GM21360 (cell line): ENCODE results near the gene GBP7.

Source experiments
- ATAC-seq: cut with Tn5 transposase; IDR thresholded peaks from one replicate; pipeline ENCODE4 v1.9.1; 2021; ENCODE audit warnings: mild to moderate bottlenecking, moderate library complexity; ENCODE audit not compliant: unreplicated experiment

The GBP7 gene

DNA sequence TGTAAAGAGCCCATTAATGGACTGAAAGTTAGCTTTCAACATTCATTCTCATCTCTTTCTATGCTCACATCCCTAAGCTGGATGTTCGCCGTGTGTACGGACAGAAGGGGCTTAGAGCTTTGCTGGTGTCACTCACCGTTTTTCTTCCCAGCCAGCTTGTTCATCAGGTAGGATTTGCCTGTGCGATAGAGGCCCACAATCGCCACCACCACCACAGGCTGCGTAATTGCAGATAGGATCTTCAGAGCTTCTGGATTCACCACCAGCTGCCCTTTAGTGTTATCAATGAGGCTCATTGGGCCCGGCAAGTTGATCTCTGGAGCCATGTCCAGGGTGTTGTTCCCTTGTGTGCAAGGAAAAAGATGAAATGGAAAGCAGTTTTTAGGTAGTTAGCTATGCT is 54.2 kb downstream of the GBP7 start:
- ATAC-seq: no peak

GRCh38 chr1:89114662-89115061 is 61.1 kb downstream of the GBP7 start:
- ATAC-seq: no peak

- ATAC-seq: no peak
These were observed 62.8 kb downstream of the GBP7 start for GRCh38 chr1:89112871-89113613.

DNA sequence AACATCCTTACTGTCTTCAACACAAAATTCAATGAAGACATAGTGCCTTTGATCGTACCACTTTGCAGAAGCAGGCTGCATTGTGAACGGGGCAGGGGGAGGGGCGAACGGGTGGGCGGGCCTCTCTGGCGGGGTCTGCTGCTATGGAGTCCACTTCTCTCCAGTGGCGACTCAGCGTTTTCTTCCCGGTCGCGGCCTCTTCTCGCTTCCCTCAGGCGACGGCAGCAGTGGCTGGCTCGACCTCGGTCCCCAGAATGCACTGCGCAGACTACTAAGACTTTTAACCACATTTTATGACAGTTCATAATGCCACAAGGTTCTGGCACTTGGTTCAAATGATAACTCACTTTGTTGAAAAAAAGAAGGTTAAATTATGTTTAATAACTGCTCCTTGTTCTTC is 71.1 kb downstream of the GBP7 start:
- ATAC-seq: no peak

DNA sequence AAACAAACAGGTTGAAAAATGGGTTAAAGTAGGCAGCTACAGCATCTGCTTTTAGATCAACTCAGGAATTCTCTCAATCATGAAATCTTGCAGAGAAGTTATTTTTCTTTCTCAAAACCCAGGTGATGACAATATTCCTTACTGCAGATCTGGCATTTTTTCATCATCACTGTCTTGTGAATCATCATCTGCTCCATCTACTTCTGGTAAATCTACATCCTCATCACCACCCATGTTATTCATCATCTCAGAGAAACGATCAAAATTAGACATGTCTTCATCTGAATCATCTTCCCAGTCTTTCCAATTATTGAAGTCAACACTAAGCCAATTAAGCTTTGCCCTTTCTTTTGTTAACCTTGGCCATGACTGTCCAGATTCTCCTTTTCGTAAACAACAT is 71.7 kb downstream of the GBP7 start:
- no peak for ATAC-seq

DNA sequence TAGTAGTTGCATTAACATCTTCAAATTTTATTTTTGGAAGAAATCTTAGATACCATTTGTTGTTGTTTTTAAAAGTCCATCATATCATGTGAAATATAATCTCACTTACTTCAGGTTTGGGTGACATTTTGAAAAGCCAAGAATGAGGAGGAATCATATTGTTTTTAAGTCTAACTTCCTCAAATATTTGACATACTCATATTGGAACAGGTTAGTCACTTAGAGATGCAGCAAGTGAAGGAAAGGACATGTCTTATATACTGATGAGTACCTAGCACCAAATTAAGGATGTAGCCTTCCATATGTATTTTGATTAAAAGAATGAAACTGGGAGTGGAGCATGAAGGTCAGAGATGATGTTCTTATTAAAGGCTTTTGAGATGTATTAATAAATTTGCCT is 73.8 kb downstream of the GBP7 start:
- ATAC-seq: no peak

DNA sequence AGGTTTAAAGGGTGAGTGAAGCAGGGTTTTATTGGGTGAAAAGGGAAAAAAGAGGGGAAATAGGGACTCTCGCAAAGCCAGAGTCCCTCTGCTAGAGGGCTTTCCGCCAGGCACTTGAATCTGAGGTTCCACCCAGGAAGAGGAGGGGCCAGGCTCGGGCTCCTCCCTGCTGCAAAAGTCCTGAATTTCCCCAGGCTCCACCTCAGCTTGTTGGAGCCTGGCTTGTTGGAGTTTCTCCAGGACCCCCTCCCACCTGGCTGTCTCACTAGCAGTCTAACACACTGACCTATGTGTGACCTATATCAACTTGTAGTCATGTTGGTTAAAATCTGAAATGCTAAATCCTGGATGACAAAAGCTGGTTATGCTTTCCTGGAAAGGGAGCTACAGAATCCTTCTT is 75.4 kb downstream of the GBP7 start:
- ATAC-seq: no peak

- no peak for ATAC-seq
These were observed 76.9 kb downstream of the GBP7 start for GRCh38 chr1:89098857-89099256.

GRCh38 chr1:89095737-89096136 is 80.1 kb downstream of the GBP7 start:
- ATAC-seq: no peak

DNA sequence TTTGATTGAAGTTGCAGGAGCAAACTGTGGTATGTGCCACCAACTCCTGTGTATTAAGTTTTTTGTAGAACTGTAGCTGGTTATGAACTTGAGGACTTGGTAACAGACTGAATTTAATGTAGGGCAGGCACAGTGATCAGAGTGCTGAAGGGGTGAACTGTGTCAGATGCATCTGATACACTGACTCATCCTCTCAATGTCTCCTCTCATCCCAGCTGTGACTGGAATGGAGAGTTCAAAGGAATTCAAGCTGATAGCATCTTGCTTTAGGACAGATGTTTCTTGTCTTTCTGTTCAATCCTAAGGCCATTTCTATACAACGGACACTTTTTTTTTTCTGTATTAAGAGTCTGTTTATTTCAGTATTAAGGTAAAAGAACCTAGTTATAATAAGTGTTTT is 85.8 kb downstream of the GBP7 start:
- no peak for ATAC-seq

- no peak for ATAC-seq
These were observed 87.2 kb downstream of the GBP7 start for GRCh38 chr1:89088572-89088971.

- ATAC-seq: no peak
These were observed 88.6 kb downstream of the GBP7 start for GRCh38 chr1:89087241-89087640.

DNA sequence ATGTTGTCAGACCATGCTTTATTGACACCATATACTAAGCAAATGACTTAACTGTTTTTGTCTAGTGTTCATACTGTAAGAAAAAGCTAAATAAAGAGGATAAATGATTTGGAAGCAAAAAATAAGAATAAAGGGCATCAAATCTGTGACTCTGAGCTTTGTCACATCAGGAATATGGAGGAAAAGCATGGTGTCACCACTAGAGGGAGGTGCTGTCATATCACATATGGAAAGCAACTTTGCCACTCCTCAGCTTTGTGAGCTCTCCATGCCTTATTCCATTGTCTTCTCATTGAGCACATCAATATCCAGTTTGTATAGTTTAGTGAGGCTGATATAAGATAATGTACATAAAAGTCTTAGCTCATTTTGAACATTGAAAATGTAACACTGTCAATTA is 90.0 kb downstream of the GBP7 start:
- no peak for ATAC-seq
